RKO (cell line): Measurements from ENCODE around the gene TCAP.
"Not testable (repeated sequence)": the region's sequence is repeated elsewhere in the genome, so short reads cannot be mapped to it uniquely, and the experiment has no call there.

Experiments used
- DNase-seq: peaks from one replicate; pipeline ENCODE4 v3.0.0-alpha.2; 2016; ENCODE audit warnings: low spot score

TCAP gene

GRCh38 chr17:39705786-39706348 lies 40.7 kb downstream of the TCAP start:
- no peak for DNase-seq

- DNase-seq: no peak
Measured at GRCh38 chr17:39706383-39706782, 41.2 kb downstream of the TCAP start.

- no peak for DNase-seq
Measured at GRCh38 chr17:39706921-39707337, 41.8 kb downstream of the TCAP start.

- no peak for DNase-seq
Measured at GRCh38 chr17:39709319-39709997, 44.3 kb downstream of the TCAP start.

- no peak for DNase-seq
Measured at GRCh38 chr17:39709998-39710964, 45.1 kb downstream of the TCAP start.

GRCh38 chr17:39711071-39711470 lies 45.9 kb downstream of the TCAP start:
- DNase-seq: not testable (repeated sequence)

- no peak for DNase-seq
Measured at GRCh38 chr17:39711851-39712250, 46.7 kb downstream of the TCAP start.

- no peak for DNase-seq
Measured at GRCh38 chr17:39714234-39714633, 49.1 kb downstream of the TCAP start.

GRCh38 chr17:39715375-39716072 lies 50.4 kb downstream of the TCAP start:
- no peak for DNase-seq
